Vagina (tissue), 2 donors: Measurements from ENCODE around the gene LGR6. TPM values are rescaled to one million over a fixed set of nuclear protein-coding genes. Genes with fewer than 3 reads are reported as not detected.
"Not testable (repeated sequence)": the region's sequence is repeated elsewhere in the genome, so short reads cannot be mapped to it uniquely, and the experiment has no call there.

Experiments
- DNase-seq, 2 donors: peaks; one replicate each; pipeline ENCODE4 v3.0.0-alpha.2; 2017; ENCODE audit errors: extremely low spot score in 2 of 2
- H3K27ac ChIP-seq: fragments of 200-600 bp; sonication (generic); one replicate; pipeline ENCODE4 v1.5.1; 2019
- H3K27me3 ChIP-seq: fragments of 200-600 bp; sonication (generic); one replicate; pipeline ENCODE4 v1.5.1; 2019
- H3K36me3 ChIP-seq, 2 donors: fragments of 200-600 bp; sonication (generic); one replicate each; pipeline ENCODE4 v1.5.1; 2017 to 2019
- H3K4me1 ChIP-seq: fragments of 200-600 bp; sonication (generic); one replicate; pipeline ENCODE4 v1.5.1; 2019
- H3K4me3 ChIP-seq, 2 donors: fragments of 200-600 bp; sonication (generic); 1 replicate in 1 of 2; 2 replicates in 1 of 2; pipeline ENCODE4 v1.5.1; 2016 to 2019
- H3K9me3 ChIP-seq: fragments of 200-600 bp; sonication (generic); one replicate; pipeline ENCODE4 v1.5.1; 2019
- CTCF ChIP-seq, 3 experiments: fragments of 450-650 bp in 2 of 3; fragments of 200-600 bp in 1 of 3; sonication (generic) in 1 of 3; IDR thresholded peaks; one replicate each; pipeline ENCODE4 v1.5.1; 2017 to 2019; ENCODE audit warnings: antibody characterized with exemption in 3 of 3, mild to moderate bottlenecking in 2 of 3, moderate library complexity in 2 of 3
- POLR2A ChIP-seq, 2 donors: fragments of 450-650 bp; IDR thresholded peaks; one replicate each; pipeline ENCODE4 v1.6.1; 2017; ENCODE audit warnings: antibody characterized with exemption in 2 of 2, mild to moderate bottlenecking in 2 of 2, moderate library complexity in 2 of 2
- POLR2AphosphoS5 ChIP-seq, 2 donors: sonication (generic); formaldehyde crosslinking; IDR thresholded peaks; one replicate each; pipeline ENCODE4 v1.9.0; 2017; ENCODE audit warnings: antibody characterized with exemption in 2 of 2, mild to moderate bottlenecking in 2 of 2, low read depth in 1 of 2; ENCODE audit not compliant: insufficient read depth in 1 of 2
- intact Hi-C: fragments of 100-400 bp; cut with DNase I; formaldehyde crosslinking; loops from one replicate; pipeline ENCODE4 v1.15.1; 2023
- total RNA-seq: library from RNA; depleted of rRNA; stranded (reverse); fragments of >200 nt; gene quantifications from one replicate; pipeline ENCODE4 v1.2.3, GENCODE V29; 2016

Gene LGR6
- total RNA-seq, 1 donor from 2014 or later = 6.6 TPM

- H3K27ac ChIP-seq = no peak overlapping the region
- H3K4me3 ChIP-seq = no peak overlapping the region
- DNase-seq = no peak
- intact Hi-C loops = no loop called here
- peaks cover 17% of the 10 kb centered on the region for H3K4me1 ChIP-seq
- TF ChIP-seq POLR2AphosphoS5 (IDR thresholded peaks at IDR 0.05; ENCODE audit: insufficient read depth in 1 of 2, low read depth in 1 of 2) (no peak), CTCF (IDR thresholded peaks at IDR 0.05) (no peak), POLR2A (IDR thresholded peaks at IDR 0.05) (no peak)
- H3K27me3 ChIP-seq = no peaks in the 10 kb centered on the region
- no peaks in the 10 kb centered on the region for H3K9me3 ChIP-seq
- no peaks in the 10 kb centered on the region for H3K36me3 ChIP-seq
These were observed 43.5 kb downstream of the LGR6 start for GRCh38 chr1:202237052-202237451.

DNA sequence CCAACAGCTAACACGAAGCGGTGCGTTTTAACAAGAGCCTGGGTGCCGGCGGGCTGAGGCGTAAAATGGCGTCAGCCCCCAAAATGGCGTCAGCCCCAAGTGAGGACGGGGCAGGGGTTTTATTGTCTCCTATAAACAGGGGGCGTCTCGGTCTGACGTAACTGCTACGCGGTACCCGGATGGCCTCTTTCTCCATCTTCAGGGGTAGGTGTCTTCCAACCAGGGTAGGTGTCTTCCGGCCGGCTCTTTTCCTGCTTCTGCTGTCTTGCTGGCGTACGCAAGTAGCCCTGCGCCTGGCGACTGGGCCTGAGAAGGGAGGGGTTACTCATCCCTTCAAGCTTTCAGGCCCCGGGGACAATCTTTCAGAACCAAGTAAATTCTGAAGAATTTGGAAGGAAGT, 45.3 kb downstream of the LGR6 start:
- Histone ChIP-seq H3K27me3 (no peaks in the 10 kb centered on the region), H3K4me1 (peaks cover 17% of the 10 kb centered on the region), H3K9me3 (no peaks in the 10 kb centered on the region), H3K27ac (no peak overlapping the region), H3K4me3 (no peak overlapping the region), H3K36me3 (no peaks in the 10 kb centered on the region)
- TF ChIP-seq POLR2AphosphoS5 (IDR thresholded peaks at IDR 0.05; ENCODE audit: insufficient read depth in 1 of 2, low read depth in 1 of 2) = no peak
- no peak for TF ChIP-seq CTCF (IDR thresholded peaks at IDR 0.05)
- TF ChIP-seq POLR2A (IDR thresholded peaks at IDR 0.05) = no peak
- no peak for DNase-seq
- intact Hi-C loops = no loop called here

GRCh38 chr1:202240226-202240625, 46.6 kb downstream of the LGR6 start:
- H3K36me3 ChIP-seq, H3K27me3 ChIP-seq, H3K9me3 ChIP-seq, DNase-seq, H3K4me3 ChIP-seq, H3K27ac ChIP-seq, intact Hi-C loops: not testable (repeated sequence)
- peaks cover 17% of the 10 kb centered on the region for H3K4me1 ChIP-seq

DNA sequence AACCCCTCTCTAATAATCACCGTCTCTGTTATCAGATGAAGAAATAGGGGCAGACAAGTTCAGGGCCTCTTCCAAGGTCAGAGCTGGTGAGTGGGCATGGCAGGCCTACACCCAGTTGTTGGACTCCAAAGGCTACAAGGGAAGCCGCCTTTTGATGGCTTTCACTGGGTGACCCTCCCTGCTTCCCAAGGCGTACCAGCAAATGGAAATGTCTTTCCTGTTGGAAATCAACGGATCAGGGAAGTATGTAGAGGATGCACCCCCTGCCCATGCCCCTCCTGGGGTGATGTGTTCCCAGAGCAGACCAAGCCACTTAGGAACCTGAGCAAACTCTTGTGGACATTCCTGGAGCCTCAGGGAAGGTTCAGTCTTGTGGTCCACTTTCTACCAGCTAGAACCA, 47.4 kb downstream of the LGR6 start:
- peaks cover 12% of the 10 kb centered on the region for H3K4me1 ChIP-seq
- no peak for DNase-seq
- H3K27me3 ChIP-seq = no peaks in the 10 kb centered on the region
- no peak overlapping the region for H3K27ac ChIP-seq
- intact Hi-C loops = no loop called here
- TF ChIP-seq CTCF (IDR thresholded peaks at IDR 0.05) (no peak), POLR2A (IDR thresholded peaks at IDR 0.05) (no peak), POLR2AphosphoS5 (IDR thresholded peaks at IDR 0.05; ENCODE audit: insufficient read depth in 1 of 2, low read depth in 1 of 2) (no peak)
- no peaks in the 10 kb centered on the region for H3K36me3 ChIP-seq
- H3K9me3 ChIP-seq = no peaks in the 10 kb centered on the region
- H3K4me3 ChIP-seq = no peak overlapping the region

DNA sequence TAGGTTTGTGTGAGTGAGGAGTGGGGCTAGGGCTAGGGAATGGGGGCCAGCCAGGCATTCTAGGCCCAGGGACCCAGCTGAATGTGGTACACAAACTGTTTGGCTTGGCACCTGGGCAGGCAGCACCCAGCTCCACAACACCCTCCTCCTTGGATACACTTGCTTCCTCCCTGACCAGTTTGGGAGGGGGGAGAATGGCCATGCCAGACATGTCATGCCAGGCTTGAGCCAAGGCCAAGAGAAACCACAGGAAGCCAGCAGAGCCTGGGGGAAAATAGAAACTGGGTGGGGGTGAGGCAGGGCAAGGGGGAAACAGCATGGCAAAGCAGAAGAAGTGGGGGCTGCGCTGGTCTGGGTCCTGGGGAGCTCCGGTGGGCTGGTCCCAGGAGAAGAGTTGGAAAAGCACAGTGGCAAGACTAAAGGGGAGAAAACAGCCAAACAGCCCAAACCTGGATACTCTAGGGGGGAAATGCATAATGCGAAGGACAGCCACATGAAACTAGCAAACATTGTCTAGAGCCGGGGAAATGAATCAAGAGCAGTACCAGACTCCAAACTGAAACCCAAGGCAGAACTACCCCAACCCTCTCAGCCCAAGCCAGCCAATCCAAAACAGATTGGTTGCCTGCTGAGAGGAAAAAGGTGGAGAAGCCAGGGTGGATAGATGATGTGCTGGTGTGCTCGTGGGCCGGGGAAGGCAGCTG, 47.9 kb downstream of the LGR6 start:
- Histone ChIP-seq H3K4me3 (no peak overlapping the region), H3K4me1 (peaks cover 8% of the 10 kb centered on the region), H3K27me3 (no peaks in the 10 kb centered on the region), H3K27ac (no peak overlapping the region), H3K9me3 (no peaks in the 10 kb centered on the region), H3K36me3 (no peaks in the 10 kb centered on the region)
- TF ChIP-seq POLR2A (IDR thresholded peaks at IDR 0.05) (no peak), POLR2AphosphoS5 (IDR thresholded peaks at IDR 0.05; ENCODE audit: insufficient read depth in 1 of 2, low read depth in 1 of 2) (no peak), CTCF (IDR thresholded peaks at IDR 0.05) (no peak)
- intact Hi-C loops = no loop called here
- DNase-seq = no peak
